K562 (cell line): Measurements from ENCODE around the gene GOLPH3. TPM values are rescaled to one million over a fixed set of nuclear protein-coding genes. Genes with fewer than 3 reads are reported as not detected.

ENCODE experiments used
- BCL6 ChIP-seq: fragments of 250-450 bp; sonication (Bioruptor Pico); IDR thresholded peaks from 2 replicates; pipeline ENCODE4 v1.4.0; 2020
- CBFB ChIP-seq: sonication (generic); formaldehyde crosslinking; IDR thresholded peaks from 2 replicates; pipeline ENCODE4 v1.4.0; 2020; ENCODE audit warnings: mild to moderate bottlenecking, missing genetic modification reagents
- CBX2 ChIP-seq: fragments of 200-600 bp; sonication (generic); IDR thresholded peaks from one replicate; pipeline ENCODE4 v1.6.1; 2012; ENCODE audit warnings: mild to moderate bottlenecking, low read length, inconsistent platforms; ENCODE audit not compliant: insufficient read depth, poor library complexity, severe bottlenecking
- ELF1 ChIP-seq: fragments of 200-800 bp; sonication (Bioruptor generic); IDR thresholded peaks from 2 replicates; pipeline ENCODE4 v1.6.1; 2016; ENCODE audit warnings: missing genetic modification characterization, missing compliant biosample characterization
- IRF2 ChIP-seq: sonication (generic); formaldehyde crosslinking; IDR thresholded peaks from 2 replicates; pipeline ENCODE4 v1.8.1; 2022; ENCODE audit warnings: mild to moderate bottlenecking, missing genetic modification reagents
- KLF16 ChIP-seq: IDR thresholded peaks from 2 replicates; pipeline ENCODE4 v1.6.1; 2016; ENCODE audit warnings: antibody characterized with exemption
- MAFG ChIP-seq: fragments of 450-650 bp; conservative IDR thresholded peaks from 2 replicates; pipeline ENCODE4 v1.6.1; 2016; ENCODE audit warnings: missing genetic modification characterization, missing compliant biosample characterization
- MEF2A ChIP-seq: IDR thresholded peaks from 2 replicates; pipeline ENCODE4 v1.6.1; 2011; ENCODE audit warnings: low read depth, mild to moderate bottlenecking, low read length, moderate library complexity; ENCODE audit not compliant: control insufficient read depth
- MEIS2 ChIP-seq: fragments of 450-650 bp; IDR thresholded peaks from 2 replicates; pipeline ENCODE4 v1.6.1; 2014; ENCODE audit warnings: mild to moderate bottlenecking; ENCODE audit not compliant: partially characterized antibody
- NFIX ChIP-seq: fragments of 250-450 bp; sonication (Bioruptor Pico); IDR thresholded peaks from 2 replicates; pipeline ENCODE4 v1.4.0; 2020; ENCODE audit warnings: low read depth, mild to moderate bottlenecking, moderate library complexity
- PHF20 ChIP-seq: fragments of 450-650 bp; IDR thresholded peaks from 2 replicates; pipeline ENCODE4 v1.6.1; 2018; ENCODE audit not compliant: partially characterized antibody
- POLR2B ChIP-seq: fragments of 450-650 bp; IDR thresholded peaks from 2 replicates; pipeline ENCODE4 v1.6.1; 2018; ENCODE audit warnings: low read depth; ENCODE audit not compliant: partially characterized antibody
- POLR3A ChIP-seq: IDR thresholded peaks from 2 replicates; pipeline ENCODE4 v1.6.1; 2011; ENCODE audit warnings: borderline replicate concordance, mild to moderate bottlenecking, moderate library complexity; ENCODE audit not compliant: insufficient read length, insufficient read depth; ENCODE audit errors: extremely low read depth
- POLR3G ChIP-seq: IDR thresholded peaks from 2 replicates; pipeline ENCODE4 v1.6.1; 2011; ENCODE audit not compliant: insufficient read length, insufficient replicate concordance; ENCODE audit errors: extremely low read depth
- SNIP1 ChIP-seq: fragments of 450-650 bp; IDR thresholded peaks from 2 replicates; pipeline ENCODE4 v1.7.1; 2017; ENCODE audit warnings: low read depth, mild to moderate bottlenecking
- STAG1 ChIP-seq: sonication (generic); formaldehyde crosslinking; IDR thresholded peaks from 2 replicates; pipeline ENCODE4 v1.5.0; 2020; ENCODE audit warnings: missing genetic modification reagents, borderline replicate concordance
- TFAP4 ChIP-seq: sonication (generic); formaldehyde crosslinking; IDR thresholded peaks from 2 replicates; pipeline ENCODE4 v1.8.0; 2022; ENCODE audit warnings: missing genetic modification reagents, mild to moderate bottlenecking, moderate library complexity, borderline replicate concordance
- ZFP1 ChIP-seq: fragments of 450-650 bp; formaldehyde crosslinking; IDR thresholded peaks from 2 replicates; pipeline ENCODE4 v1.4.0; 2020; ENCODE audit warnings: mild to moderate bottlenecking, mixed read lengths
- ZNF146 ChIP-seq: IDR thresholded peaks from one replicate; pipeline ENCODE4 v1.6.1; 2018; ENCODE audit warnings: missing compliant biosample characterization; ENCODE audit not compliant: unreplicated experiment
- ZNF408 ChIP-seq: fragments of 250-450 bp; sonication (Bioruptor Pico); IDR thresholded peaks from 2 replicates; pipeline ENCODE4 v1.4.0; 2020; ENCODE audit warnings: low read depth, mild to moderate bottlenecking, moderate library complexity
- ZNF512 ChIP-seq: IDR thresholded peaks from 2 replicates; pipeline ENCODE4 v1.6.1; 2016; ENCODE audit warnings: missing genetic modification characterization, missing compliant biosample characterization
- ZNF707 ChIP-seq: fragments of 250-450 bp; sonication (Bioruptor Pico); conservative IDR thresholded peaks from 2 replicates; pipeline ENCODE4 v1.8.0; 2022; ENCODE audit warnings: inconsistent platforms, mild to moderate bottlenecking, moderate library complexity
- polyA plus RNA-seq, 8 experiments: library from polyadenylated mRNA; depleted of rRNA in 4 of 8; stranded (reverse) in 5 of 8; unstranded in 3 of 8; fragments of >200 nt; fragmentation: Nextera tagmentation in 2 of 8; fragmentation: Illumina TruSeq in 1 of 8; extraction: Ambion mirVana in 2 of 8; extraction: Trizol in 1 of 8; gene quantifications; 2 replicates each; pipeline versions ENCODE4 v1.2.1 to v1.2.3, GENCODE V29; 2011 to 2014; ENCODE audit warnings: inconsistent platforms in 1 of 8, missing spikeins in 1 of 8
- total RNA-seq, 7 experiments: library from RNA; depleted of rRNA in 6 of 7; stranded (reverse); fragments of >200 nt in 6 of 7; fragmentation: Illumina TruSeq in 2 of 7; extraction: Trizol in 2 of 7; gene quantifications; 2 replicates each; pipeline versions ENCODE4 v1.2.1 to v1.2.3, GENCODE V29; 2011 to 2021; ENCODE audit warnings: low replicate concordance in 1 of 7
- TF ChIP-seq, protein P1 (sequence below): fragments of 450-650 bp; IDR thresholded peaks from 2 replicates; pipeline ENCODE4 v1.6.1; 2016; ENCODE audit warnings: low read depth, mild to moderate bottlenecking, moderate library complexity
- TF ChIP-seq, protein P2 (sequence below): sonication (generic); formaldehyde crosslinking; IDR thresholded peaks from 2 replicates; pipeline ENCODE4 v1.8.1; 2023; ENCODE audit warnings: mild to moderate bottlenecking, missing genetic modification reagents

The GOLPH3 gene
- total and polyA plus RNA-seq, 9 of the 15 experiments (the other 6 are each of a cell fraction or from before 2014, with no cell fraction given), result 18.8 to 94.6 (median 55.1) TPM

GRCh38 chr5:32174011-32174870 is at the start of gene GOLPH3 (continued):
- no peak for TF ChIP-seq POLR3G
- TF ChIP-seq POLR3A, result no peak
- TF ChIP-seq SNIP1, result peak; percentile 81
- peak; percentile 83 for TF ChIP-seq PHF20
- TF ChIP-seq, protein P1, sequence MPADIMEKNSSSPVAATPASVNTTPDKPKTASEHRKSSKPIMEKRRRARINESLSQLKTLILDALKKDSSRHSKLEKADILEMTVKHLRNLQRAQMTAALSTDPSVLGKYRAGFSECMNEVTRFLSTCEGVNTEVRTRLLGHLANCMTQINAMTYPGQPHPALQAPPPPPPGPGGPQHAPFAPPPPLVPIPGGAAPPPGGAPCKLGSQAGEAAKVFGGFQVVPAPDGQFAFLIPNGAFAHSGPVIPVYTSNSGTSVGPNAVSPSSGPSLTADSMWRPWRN, result 0 out of 2 replicates have a peak, but pooled peaks have one; percentile 10
- no peak for TF ChIP-seq ZNF707 (CRISPR knock-in tag)
- TF ChIP-seq ZNF408 (CRISPR knock-in tag), result no peak
- no peak for TF ChIP-seq MAFG
- TF ChIP-seq ZNF512 (tag), result no peak
- TF ChIP-seq CBFB (CRISPR knock-in tag), result no peak
- peak; percentile 97 for TF ChIP-seq POLR2B
- peak; percentile 32; the same call in 1 of the 2 replicates for TF ChIP-seq MEF2A
- no peak for TF ChIP-seq BCL6 (CRISPR knock-in tag)
- TF ChIP-seq KLF16, result no peak
- TF ChIP-seq ELF1 (tag), result no peak; the same call in none of the 2 replicates
- TF ChIP-seq NFIX (CRISPR knock-in tag), result no peak
- TF ChIP-seq IRF2 (CRISPR knock-in tag), result no peak
- no peak for TF ChIP-seq CBX2
- TF ChIP-seq, protein P2, sequence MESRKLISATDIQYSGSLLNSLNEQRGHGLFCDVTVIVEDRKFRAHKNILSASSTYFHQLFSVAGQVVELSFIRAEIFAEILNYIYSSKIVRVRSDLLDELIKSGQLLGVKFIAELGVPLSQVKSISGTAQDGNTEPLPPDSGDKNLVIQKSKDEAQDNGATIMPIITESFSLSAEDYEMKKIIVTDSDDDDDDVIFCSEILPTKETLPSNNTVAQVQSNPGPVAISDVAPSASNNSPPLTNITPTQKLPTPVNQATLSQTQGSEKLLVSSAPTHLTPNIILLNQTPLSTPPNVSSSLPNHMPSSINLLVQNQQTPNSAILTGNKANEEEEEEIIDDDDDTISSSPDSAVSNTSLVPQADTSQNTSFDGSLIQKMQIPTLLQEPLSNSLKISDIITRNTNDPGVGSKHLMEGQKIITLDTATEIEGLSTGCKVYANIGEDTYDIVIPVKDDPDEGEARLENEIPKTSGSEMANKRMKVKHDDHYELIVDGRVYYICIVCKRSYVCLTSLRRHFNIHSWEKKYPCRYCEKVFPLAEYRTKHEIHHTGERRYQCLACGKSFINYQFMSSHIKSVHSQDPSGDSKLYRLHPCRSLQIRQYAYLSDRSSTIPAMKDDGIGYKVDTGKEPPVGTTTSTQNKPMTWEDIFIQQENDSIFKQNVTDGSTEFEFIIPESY (CRISPR knock-in tag), result no peak; the same call in 1 of the 2 replicates
- no peak for TF ChIP-seq ZFP1
- TF ChIP-seq TFAP4, result peak; percentile 89; the same call in 1 of the 2 replicates
- no peak for TF ChIP-seq ZNF146 (CRISPR knock-in tag)
- 0 out of 2 replicates have a peak, but pooled peaks have one; percentile 6 for TF ChIP-seq STAG1 (CRISPR knock-in tag)
- TF ChIP-seq MEIS2, result no peak
